Endothelial cell of umbilical vein (primary cell): ENCODE results near the gene AAGAB. TPM values are rescaled to one million over a fixed set of nuclear protein-coding genes. Genes with fewer than 3 reads are reported as not detected.

Experiments
- BruUV-seq: library from RNA; stranded (reverse); fragments of 400-500 nt; replicated peaks from 2 replicates; lab custom pipeline; 2021; lab: Mats Ljungman, UMichigan
- CTCF ChIA-PET: fragments of 300-600, 350-600 bp; sonication (Branson Sonifier 250); formaldehyde crosslinking; loops from one replicate; lab custom pipeline; 2021; ENCODE audit warnings: antibody characterized with exemption, inconsistent platforms; lab: Charles Lee
- POLR2A ChIA-PET: fragments of 300-600, 350-600 bp; sonication (Branson Sonifier 250); formaldehyde crosslinking; loops from one replicate; lab custom pipeline; 2021; ENCODE audit warnings: antibody characterized with exemption, inconsistent platforms; lab: Charles Lee
- DNase-seq: peaks from one replicate; pipeline ENCODE4 v3.0.0-alpha.2; 2011; ENCODE audit warnings: low read depth, low spot score
- FAIRE-seq: peaks from 2 replicates; lab custom pipeline; 2011; peaks lifted over from hg19 to GRCh38; lab: Jason Lieb, UNC
- H2AFZ ChIP-seq: 2 replicates; pipeline ENCODE4 v1.6.0; 2012; ENCODE audit warnings: low read depth, low read length, control low read depth, inconsistent platforms
- H3K27ac ChIP-seq: 2 replicates; pipeline ENCODE4 v1.5.1; 2011; ENCODE audit warnings: low read depth, mild to moderate bottlenecking, control low read depth, low read length, moderate library complexity; ENCODE audit not compliant: insufficient read depth
- H3K27me3 ChIP-seq, 2 experiments: 2 replicates each; pipeline versions ENCODE4 v1.6.0 to v1.6.1; 2011; ENCODE audit warnings: low read length in 2 of 2, mixed read lengths in 1 of 2; ENCODE audit not compliant: control insufficient read depth in 2 of 2, insufficient read depth in 2 of 2
- H3K36me3 ChIP-seq, 2 experiments: 2 replicates in 1 of 2; 3 replicates in 1 of 2; pipeline ENCODE4 v1.5.1; 2011; ENCODE audit warnings: low read length in 2 of 2, mild to moderate bottlenecking in 1 of 2, moderate library complexity in 1 of 2; ENCODE audit not compliant: control insufficient read depth in 2 of 2, insufficient read depth in 2 of 2; ENCODE audit errors: extremely low read depth in 1 of 2
- H3K4me1 ChIP-seq: 3 replicates; pipeline ENCODE4 v1.5.1; 2011; ENCODE audit warnings: mild to moderate bottlenecking, low read length; ENCODE audit not compliant: control insufficient read depth, insufficient read depth; ENCODE audit errors: extremely low read depth
- H3K4me2 ChIP-seq: 2 replicates; pipeline ENCODE4 v1.6.1; 2011; ENCODE audit warnings: low read length, control low read depth, mixed read lengths; ENCODE audit not compliant: insufficient read depth
- H3K4me3 ChIP-seq, 3 experiments: fragments of 200-600 bp in 1 of 3; sonication (generic), shearing (Covaris generic) in 1 of 3; replicated peaks in 1 of 3; 2 replicates each; pipeline ENCODE4 v1.5.1; 2011 to 2016; ENCODE audit warnings: control low read depth in 3 of 3, low read length in 3 of 3, mild to moderate bottlenecking in 2 of 3, inconsistent platforms in 1 of 3, low read depth in 1 of 3, moderate library complexity in 1 of 3; ENCODE audit not compliant: insufficient read depth in 1 of 3
- H3K79me2 ChIP-seq: 2 replicates; pipeline ENCODE4 v1.6.0; 2012; ENCODE audit warnings: low read length, inconsistent platforms; ENCODE audit not compliant: control insufficient read depth, insufficient read depth
- H3K9ac ChIP-seq: replicated peaks from 2 replicates; pipeline ENCODE3; 2011; ENCODE audit warnings: low read length, control low read depth; ENCODE audit not compliant: insufficient read depth; ENCODE audit errors: extremely low read depth
- H3K9me1 ChIP-seq: replicated peaks from 3 replicates; pipeline ENCODE4 v1.6.0; 2011; ENCODE audit warnings: mild to moderate bottlenecking, low read length; ENCODE audit not compliant: control insufficient read depth, insufficient read depth; ENCODE audit errors: extremely low read depth
- H3K9me3 ChIP-seq: replicated peaks from 2 replicates; pipeline ENCODE4 v1.5.1; 2012; ENCODE audit warnings: low read length, inconsistent platforms; ENCODE audit not compliant: control insufficient read depth, insufficient read depth
- H4K20me1 ChIP-seq: replicated peaks from 2 replicates; pipeline ENCODE3; 2011; ENCODE audit warnings: mild to moderate bottlenecking, low read length; ENCODE audit not compliant: control insufficient read depth, insufficient read depth; ENCODE audit errors: extremely low read depth
- CTCF ChIP-seq, 2 donors: IDR thresholded peaks; 1 replicate in 1 of 2; 2 replicates in 1 of 2; pipeline ENCODE4 v1.5.1; 2011; ENCODE audit warnings: low read length in 2 of 2, mild to moderate bottlenecking in 2 of 2, moderate library complexity in 2 of 2, control low read depth in 1 of 2, inconsistent platforms in 1 of 2, low read depth in 1 of 2; ENCODE audit not compliant: insufficient read depth in 1 of 2; ENCODE audit errors: extremely low read depth in 1 of 2
- EZH2 ChIP-seq: IDR thresholded peaks from 2 replicates; pipeline ENCODE4 v1.6.1; 2012; ENCODE audit warnings: borderline replicate concordance, low read depth, mild to moderate bottlenecking, moderate library complexity, low read length, inconsistent platforms; ENCODE audit not compliant: severe bottlenecking
- FOS ChIP-seq: IDR thresholded peaks from 2 replicates; pipeline ENCODE4 v1.6.1; 2011; ENCODE audit warnings: mild to moderate bottlenecking, low read length, moderate library complexity, borderline replicate concordance; ENCODE audit not compliant: insufficient read depth
- GATA2 ChIP-seq: IDR thresholded peaks from 2 replicates; pipeline ENCODE4 v1.7.0; 2011; ENCODE audit warnings: low read depth, mild to moderate bottlenecking, moderate library complexity, mixed read lengths, low read length; ENCODE audit not compliant: insufficient read length, insufficient read depth
- JUN ChIP-seq: IDR thresholded peaks from 2 replicates; pipeline ENCODE4 v1.6.1; 2011; ENCODE audit warnings: borderline replicate concordance, low read depth; ENCODE audit not compliant: insufficient read length, insufficient read depth
- MYC ChIP-seq: IDR thresholded peaks from one replicate; pipeline ENCODE4 v1.6.1; 2011; ENCODE audit warnings: mild to moderate bottlenecking, low read depth, low read length
- POLR2A ChIP-seq: IDR thresholded peaks from 2 replicates; pipeline ENCODE4 v1.6.1; 2012; ENCODE audit warnings: low read depth, mild to moderate bottlenecking, control low read depth, low read length
- POLR2AphosphoS5 ChIP-seq: IDR thresholded peaks from 2 replicates; pipeline ENCODE4 v1.6.1; 2012; ENCODE audit warnings: low read depth, mild to moderate bottlenecking, control low read depth, low read length, moderate library complexity; ENCODE audit not compliant: insufficient read depth
- dilution Hi-C: fragments of 300-500 bp; cut with MboI; formaldehyde crosslinking; loops from one replicate; pipeline ENCODE4 v1.15.0; 2019; ENCODE audit warnings: low sequenced_read_pairs; ENCODE audit not compliant: extremely low pct_ligation_motif_present
- intact Hi-C: fragments of 100-400 bp; cut with micrococcal nuclease; formaldehyde crosslinking; loops from one replicate; pipeline ENCODE4 v1.10.0; 2022
- polyA plus RNA-seq, 4 experiments: library from polyadenylated mRNA; depleted of rRNA in 3 of 4; stranded (reverse) in 3 of 4; unstranded in 1 of 4; fragments of >200 nt; gene quantifications; 2 replicates each; pipeline versions ENCODE4 v1.2.1 to v1.2.3, GENCODE V29; 2011 to 2012; ENCODE audit warnings: missing spikeins in 1 of 4
- total RNA-seq: library from RNA; stranded (reverse); gene quantifications from 2 replicates; pipeline ENCODE4 v1.2.3, GENCODE V29; 2021
- TF ChIP-seq, protein P1 (sequence below): IDR thresholded peaks from 2 replicates; pipeline ENCODE4 v1.6.1; 2011; ENCODE audit not compliant: insufficient read depth, insufficient read length

Gene AAGAB
- total and polyA plus RNA-seq, 2 donors (not counting 3 experiments of a cell fraction or from before 2014, with no cell fraction given): 21.2 to 42.6 TPM

DNA sequence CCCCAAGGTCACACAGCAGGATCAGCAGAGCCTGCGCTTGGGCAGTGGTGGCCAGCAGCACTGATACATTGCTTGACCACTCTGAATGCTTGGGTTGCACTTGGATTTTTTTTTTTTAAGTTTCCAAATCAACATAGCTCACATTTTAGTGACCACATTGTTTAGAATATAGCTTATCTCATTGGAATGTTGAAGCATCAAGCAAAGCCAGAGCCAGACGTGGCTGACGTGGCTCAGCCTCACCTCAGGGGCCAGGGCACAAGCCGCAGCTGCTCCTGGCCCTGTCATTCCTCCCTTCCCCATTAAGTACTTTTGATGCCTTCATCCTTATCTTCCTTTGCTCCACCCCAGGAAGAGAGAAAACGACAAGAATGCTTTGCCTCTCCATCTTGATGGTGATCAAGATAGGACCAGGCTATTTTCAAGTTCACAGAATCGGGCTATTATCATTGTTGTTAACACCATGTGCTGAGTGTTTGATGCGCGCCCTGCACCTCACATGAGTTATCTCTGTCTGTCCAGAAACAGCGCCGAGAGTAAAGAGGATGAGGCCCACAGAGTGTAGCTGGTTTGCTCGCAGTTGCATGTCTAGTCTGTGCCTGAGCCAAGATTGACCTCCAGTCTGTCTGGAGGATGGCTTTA, 75.8 kb downstream of the AAGAB start:
- intact Hi-C loops: loop anchor here (1.0 to 5.0 kb wide), 6 partner anchors 28 to 221 kb away; no protein-coding TSS in a partner anchor
- BruUV-seq: no TSS peak

DNA sequence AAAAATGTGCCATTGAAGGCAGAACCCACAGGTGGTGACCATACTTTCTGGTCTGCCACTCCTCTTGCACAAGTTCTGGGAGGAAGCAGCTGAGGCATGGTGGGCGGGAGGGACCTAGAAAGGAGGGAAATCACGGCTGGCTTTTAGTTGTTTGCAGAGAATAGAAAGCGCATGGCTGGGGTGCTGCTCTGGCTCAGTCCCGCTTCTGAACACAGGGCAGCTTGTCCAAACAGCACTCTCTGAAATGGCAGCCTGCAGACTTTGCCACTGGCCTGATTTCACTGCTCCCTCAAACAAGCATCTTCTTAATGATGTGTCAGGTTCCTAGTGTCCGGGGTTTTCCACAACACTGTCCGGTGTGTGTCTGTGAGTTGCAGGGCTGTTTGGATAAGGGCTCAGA, 76.7 kb downstream of the AAGAB start:
- BruUV-seq: no TSS peak
- no peaks in the 10 kb centered on the region for H3K9me1 ChIP-seq
- no peak overlapping the region for H3K4me2 ChIP-seq
- intact Hi-C loops (loop anchor here (1.0 to 5.0 kb wide), 6 partner anchors 27 to 220 kb away; no protein-coding TSS in a partner anchor), dilution Hi-C loops (no loop called here)
- ChIA-PET POLR2A (interaction anchor here (0.6 to 1.2 kb wide), 2 partner anchors 38 to 112 kb away, joined by 3 read pairs; partner anchors contain the start of gene SMAD3), CTCF (interaction anchor here (1.1 to 2.5 kb wide), 9 partner anchors 28 to 231 kb away, joined by 3 to 12 read pairs (median 6); no protein-coding TSS in a partner anchor)
- no peaks in the 10 kb centered on the region for H3K27me3 ChIP-seq
- TF ChIP-seq POLR2A (no peak), EZH2 (no peak), CTCF (IDR thresholded peaks at IDR 0.05; ENCODE audit: extremely low read depth in 1 of 2, insufficient read depth in 1 of 2, low read depth in 1 of 2, low read length in 2 of 2) (no peak), JUN (no peak), MYC (no peak), POLR2AphosphoS5 (no peak), FOS (no peak), GATA2 (no peak)
- TF ChIP-seq, protein P1, sequence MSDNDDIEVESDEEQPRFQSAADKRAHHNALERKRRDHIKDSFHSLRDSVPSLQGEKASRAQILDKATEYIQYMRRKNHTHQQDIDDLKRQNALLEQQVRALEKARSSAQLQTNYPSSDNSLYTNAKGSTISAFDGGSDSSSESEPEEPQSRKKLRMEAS: no peak
- H3K9me3 ChIP-seq: no peaks in the 10 kb centered on the region
- no peak overlapping the region for H3K4me3 ChIP-seq
- no peaks in the 10 kb centered on the region for H4K20me1 ChIP-seq
- H2AFZ ChIP-seq: no peak overlapping the region
- H3K9ac ChIP-seq: peak overlapping the region; percentile 70
- H3K79me2 ChIP-seq: peaks cover 48% of the 10 kb centered on the region
- DNase-seq (peak; percentile 25), FAIRE-seq (no peak)
- H3K4me1 ChIP-seq: peaks cover 56% of the 10 kb centered on the region
- H3K27ac ChIP-seq: peak overlapping the region; percentile 92
- H3K36me3 ChIP-seq: peaks cover 6 to 9% of the 10 kb centered on the region in 2 experiments

More for the DNA sequence above, 75.8 kb downstream of the AAGAB start:
- Histone ChIP-seq H3K4me3 (no peak overlapping the region), H2AFZ (no peak overlapping the region), H3K36me3 (peaks cover 9 to 11% of the 10 kb centered on the region in 2 experiments), H3K9me1 (no peaks in the 10 kb centered on the region), H3K79me2 (peaks cover 44% of the 10 kb centered on the region), H3K9me3 (no peaks in the 10 kb centered on the region), H3K4me2 (peak overlapping the region; percentile 7), H3K27me3 (no peaks in the 10 kb centered on the region), H3K4me1 (peaks cover 50% of the 10 kb centered on the region), H3K9ac (peak overlapping the region; percentile 70), H3K27ac (peak overlapping the region; percentile 92), H4K20me1 (no peaks in the 10 kb centered on the region)
- ChIA-PET POLR2A (interaction anchor here (0.6 to 1.5 kb wide), 5 partner anchors 13 to 113 kb away, joined by 3 to 7 read pairs (median 5); partner anchors contain the start of gene SMAD3), CTCF (interaction anchor here (0.6 to 2.5 kb wide), 16 partner anchors 10 to 255 kb away, joined by 3 to 12 read pairs (median 4); partner anchors contain the start of gene SMAD3)
- peak; percentile 56 for TF ChIP-seq POLR2A
- TF ChIP-seq GATA2: peak; percentile 94
- no peak for TF ChIP-seq EZH2
- TF ChIP-seq POLR2AphosphoS5: peak; percentile 52
- peak; percentile 67 for TF ChIP-seq JUN
- FAIRE-seq (peak; percentile 97), DNase-seq (peak; percentile 90)
- dilution Hi-C loops: no loop called here
